ENCODE results near the gene LCN1.
"Not testable (repeated sequence)": the region's sequence is repeated elsewhere in the genome, so short reads cannot be mapped to it uniquely, and the experiment has no call there.

LCN1 gene

GRCh38 chr9:135524130-135524861 is 3.1 kb downstream of the LCN1 start:
- no peak for DNase-seq

- no peak for DNase-seq
Measured at GRCh38 chr9:135525241-135526088, 4.2 kb downstream of the LCN1 start.

- DNase-seq, result no peak
Measured at GRCh38 chr9:135526089-135526729, 5.0 kb downstream of the LCN1 start.

- no peak for DNase-seq
Measured at GRCh38 chr9:135526730-135527571, 5.7 kb downstream of the LCN1 start.

- not testable (repeated sequence) for DNase-seq
Measured at GRCh38 chr9:135528842-135529435, 7.7 kb downstream of the LCN1 start.

GRCh38 chr9:135530146-135530545 is 8.9 kb downstream of the LCN1 start:
- no peak for DNase-seq

- DNase-seq, result no peak
Measured at GRCh38 chr9:135531096-135531495, 9.9 kb downstream of the LCN1 start.

- no peak for DNase-seq
Measured at GRCh38 chr9:135533113-135533512, 11.9 kb downstream of the LCN1 start.

GRCh38 chr9:135533674-135534073 is 12.4 kb downstream of the LCN1 start:
- DNase-seq, result no peak

- DNase-seq, result not testable (repeated sequence)
Measured at GRCh38 chr9:135534192-135534711, 13.0 kb downstream of the LCN1 start.

- DNase-seq, result not testable (repeated sequence)
Measured at GRCh38 chr9:135534826-135535225, 13.6 kb downstream of the LCN1 start.

- DNase-seq, result not testable (repeated sequence)
Measured at GRCh38 chr9:135535631-135536030, 14.4 kb downstream of the LCN1 start.

GRCh38 chr9:135536216-135536615 is 15.0 kb downstream of the LCN1 start:
- no peak for DNase-seq

GRCh38 chr9:135543262-135543894 is 22.1 kb downstream of the LCN1 start:
- DNase-seq, result not testable (repeated sequence)

GRCh38 chr9:135544981-135545635 is 23.9 kb downstream of the LCN1 start:
- DNase-seq, result no peak

GRCh38 chr9:135545646-135546176 is 24.5 kb downstream of the LCN1 start, which contains the start of gene OBP2A:
Gene OBP2A, plus strand, starts transcription at chr9:135546126. Its CDS starts 55 bp downstream, at chr9:135546181.
- DNase-seq, result not testable (repeated sequence)

GRCh38 chr9:135546792-135547617 is 25.8 kb downstream of the LCN1 start:
- DNase-seq, result not testable (repeated sequence)

GRCh38 chr9:135547756-135548736 is 26.8 kb downstream of the LCN1 start:
- DNase-seq, result no peak
